GM21529 (cell line): ENCODE results near the gene CYSLTR1.
"Not testable (repeated sequence)": the region's sequence is repeated elsewhere in the genome, so short reads cannot be mapped to it uniquely, and the experiment has no call there.

Experiments
- ATAC-seq: cut with Tn5 transposase; IDR thresholded peaks from one replicate; pipeline ENCODE4 v1.9.1; 2021; ENCODE audit not compliant: unreplicated experiment

The CYSLTR1 gene

GRCh38 chrX:78327370-78328086 lies at the start of gene CYSLTR1:
TSS of gene CYSLTR1 (minus strand) at chrX:78327611. CDS start at chrX:78273746, 53,865 bp downstream.
- peak; percentile 59 for ATAC-seq

GRCh38 chrX:78377186-78377585 lies 49.8 kb upstream of the CYSLTR1 start:
- ATAC-seq = no peak

- no peak for ATAC-seq
These were observed 48.5 kb upstream of the CYSLTR1 start for GRCh38 chrX:78375894-78376293.

- no peak for ATAC-seq
These were observed 39.2 kb upstream of the CYSLTR1 start for GRCh38 chrX:78366576-78366975.

- ATAC-seq = no peak
These were observed 30.1 kb upstream of the CYSLTR1 start for GRCh38 chrX:78357342-78358055.

DNA sequence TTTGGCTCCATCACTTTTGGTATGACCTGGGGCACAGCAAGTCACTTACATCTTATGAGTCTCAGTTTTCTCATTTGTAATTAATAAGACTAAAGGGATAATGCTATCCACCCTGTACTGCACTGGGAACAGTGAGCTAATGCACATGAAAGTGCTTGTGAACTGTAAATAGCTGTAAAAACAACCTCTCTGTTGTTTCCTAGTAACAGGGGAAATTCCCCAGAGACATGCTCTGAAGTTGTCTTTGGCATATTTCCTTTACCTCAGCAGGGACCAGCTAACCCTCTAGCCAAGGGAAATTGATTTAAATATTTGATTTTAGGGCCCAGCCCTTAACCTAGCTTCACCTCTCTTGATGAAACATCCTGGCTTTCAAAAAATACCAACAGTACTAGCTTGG lies 6.1 kb upstream of the CYSLTR1 start:
- ATAC-seq = peak; percentile 68

GRCh38 chrX:78331708-78332107 lies 4.3 kb upstream of the CYSLTR1 start:
- no peak for ATAC-seq

- ATAC-seq = peak; percentile 21
These were observed 3.1 kb upstream of the CYSLTR1 start for GRCh38 chrX:78330540-78330939.

DNA sequence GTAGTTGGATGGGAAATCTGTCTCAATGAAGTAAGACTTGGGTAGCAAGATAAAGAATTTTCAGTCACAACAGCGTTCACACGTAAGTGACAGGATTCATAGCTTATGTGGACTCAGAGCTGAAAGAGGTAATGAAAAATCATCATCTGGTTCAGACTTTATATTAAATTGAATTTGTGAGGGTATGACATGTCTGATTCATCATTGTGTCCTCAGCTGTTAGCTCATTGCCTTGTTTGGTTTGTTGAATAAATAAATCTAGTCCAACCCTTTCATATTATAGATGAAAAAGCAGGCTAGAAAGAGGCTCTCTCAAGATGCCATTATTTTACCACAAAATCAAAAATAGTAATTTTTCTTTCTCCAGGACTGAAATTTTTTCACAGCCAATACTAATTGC lies 2.7 kb upstream of the CYSLTR1 start:
- no peak for ATAC-seq

DNA sequence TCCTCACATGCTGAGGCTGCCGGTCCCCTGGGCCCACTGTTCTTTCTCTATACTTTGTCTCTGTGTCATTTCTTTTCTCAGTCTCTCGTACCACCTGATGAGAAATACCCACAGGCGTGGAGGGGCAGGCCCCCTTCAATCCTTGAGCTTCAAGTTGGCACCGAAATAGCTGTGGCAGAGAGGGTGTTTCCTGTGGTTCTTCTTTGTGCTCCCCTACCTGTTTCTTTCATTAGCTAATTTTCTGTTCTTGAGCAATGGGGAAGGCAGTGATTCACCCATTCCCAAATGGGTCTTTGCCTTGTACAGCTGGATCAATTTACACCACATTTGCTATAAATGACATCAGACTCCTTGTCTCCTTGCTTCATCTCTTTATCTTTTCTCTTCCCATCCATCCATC lies 2.1 kb upstream of the CYSLTR1 start:
- ATAC-seq = no peak

DNA sequence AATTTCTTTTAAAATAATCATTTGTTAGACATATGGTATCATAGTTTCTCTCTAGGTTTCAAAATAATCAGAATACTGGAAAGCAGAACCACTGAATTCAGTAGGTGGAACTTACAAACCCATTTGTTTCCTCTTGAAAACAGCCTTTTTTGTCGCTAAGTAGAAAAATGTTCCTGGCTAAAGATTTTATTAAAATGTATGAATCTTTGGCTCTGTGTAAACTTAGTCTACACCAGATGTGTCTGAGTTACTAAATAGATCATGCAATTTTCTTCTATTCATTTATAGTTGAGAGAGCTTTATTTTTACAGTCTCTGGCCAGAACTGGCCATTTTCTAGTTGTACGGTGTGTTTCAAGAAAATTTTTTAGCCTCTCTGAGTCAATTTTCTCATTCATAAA lies 1.0 kb downstream of the CYSLTR1 start:
- no peak for ATAC-seq

- ATAC-seq = no peak
These were observed 4.5 kb downstream of the CYSLTR1 start for GRCh38 chrX:78322863-78323262.

- ATAC-seq = peak; percentile 93
These were observed 5.6 kb downstream of the CYSLTR1 start for GRCh38 chrX:78321809-78322208.

GRCh38 chrX:78316265-78316664 lies 11.1 kb downstream of the CYSLTR1 start:
- ATAC-seq = no peak

DNA sequence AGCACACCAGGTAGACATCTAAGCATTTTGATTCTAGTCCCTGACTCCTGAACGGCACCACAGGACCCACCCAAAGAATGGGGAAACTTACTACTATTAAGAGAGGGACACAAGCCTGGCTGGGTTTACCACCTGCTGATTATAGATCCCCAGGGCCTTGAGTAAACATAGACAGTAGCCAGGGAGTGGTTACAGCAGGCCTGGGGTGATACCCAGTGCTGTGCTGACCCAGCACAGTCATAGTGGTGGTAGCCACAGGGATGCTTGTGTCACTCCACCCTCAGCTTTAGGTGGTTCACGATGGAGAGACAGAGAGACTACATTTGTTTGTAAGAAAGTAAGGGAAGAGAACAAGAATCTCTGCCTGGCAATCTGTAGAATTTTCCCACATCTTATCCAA lies 11.7 kb downstream of the CYSLTR1 start:
- no peak for ATAC-seq

- peak; percentile 75 for ATAC-seq
These were observed 12.8 kb downstream of the CYSLTR1 start for GRCh38 chrX:78314561-78314960.

DNA sequence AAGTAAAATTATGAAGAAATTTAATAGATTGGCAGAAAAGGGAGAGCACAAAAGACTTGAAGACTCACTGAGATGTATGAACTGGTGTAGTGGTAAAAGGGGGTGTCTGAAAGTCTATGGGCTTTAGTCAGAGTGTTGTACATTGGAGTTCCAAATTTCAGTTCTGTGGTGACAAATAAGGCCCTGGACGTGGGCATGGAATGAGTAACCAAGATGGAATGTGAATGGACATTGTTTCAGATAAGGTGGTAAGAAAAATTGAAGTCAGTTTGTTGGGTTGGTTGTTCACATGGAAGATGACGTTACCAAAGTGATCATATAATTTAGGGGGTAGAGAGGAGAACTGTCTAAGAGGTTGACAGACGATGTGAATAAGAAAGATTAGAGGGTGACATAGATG lies 13.9 kb downstream of the CYSLTR1 start:
- no peak for ATAC-seq

GRCh38 chrX:78307665-78308064 lies 19.7 kb downstream of the CYSLTR1 start:
- ATAC-seq = no peak

GRCh38 chrX:78303086-78303485 lies 24.3 kb downstream of the CYSLTR1 start:
- ATAC-seq = no peak

DNA sequence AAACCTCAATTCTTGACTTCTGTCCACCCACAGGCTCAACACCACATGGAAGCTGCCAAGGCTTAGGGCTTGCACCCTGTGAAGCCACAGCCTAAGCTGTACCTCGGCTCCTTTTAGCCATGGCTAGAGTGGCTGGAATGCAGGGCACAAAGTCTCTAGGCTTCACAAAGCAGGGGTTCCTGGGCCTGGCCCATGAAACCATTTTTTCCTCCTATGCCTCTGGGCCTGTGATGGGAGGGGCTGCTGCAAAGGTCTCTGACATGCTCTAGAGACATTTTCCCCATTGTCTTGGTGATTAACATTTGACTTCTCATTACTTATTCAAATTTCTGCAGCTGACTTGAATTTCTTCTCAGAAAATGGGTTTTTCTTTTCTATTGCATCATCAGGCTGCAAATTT lies 26.5 kb downstream of the CYSLTR1 start:
- ATAC-seq = not testable (repeated sequence)

DNA sequence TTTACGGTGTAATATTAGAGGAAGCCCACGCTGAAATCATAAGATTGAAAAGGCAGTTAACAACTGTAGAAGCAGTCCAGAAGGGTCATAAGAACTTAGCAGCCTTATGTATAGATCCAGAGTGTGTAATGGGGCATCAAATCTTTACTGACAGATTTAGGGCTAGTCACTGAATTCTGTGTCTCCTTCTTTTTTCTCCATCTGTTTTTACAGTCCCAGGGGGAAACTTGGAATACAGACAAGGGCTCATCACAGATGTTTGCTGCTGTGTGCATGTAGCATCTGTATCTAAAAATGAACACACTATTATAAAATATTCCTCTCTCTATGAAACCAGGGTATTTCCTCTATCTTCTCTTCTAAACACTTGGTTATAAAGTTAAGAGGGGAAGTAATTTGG lies 43.9 kb downstream of the CYSLTR1 start:
- ATAC-seq = no peak

DNA sequence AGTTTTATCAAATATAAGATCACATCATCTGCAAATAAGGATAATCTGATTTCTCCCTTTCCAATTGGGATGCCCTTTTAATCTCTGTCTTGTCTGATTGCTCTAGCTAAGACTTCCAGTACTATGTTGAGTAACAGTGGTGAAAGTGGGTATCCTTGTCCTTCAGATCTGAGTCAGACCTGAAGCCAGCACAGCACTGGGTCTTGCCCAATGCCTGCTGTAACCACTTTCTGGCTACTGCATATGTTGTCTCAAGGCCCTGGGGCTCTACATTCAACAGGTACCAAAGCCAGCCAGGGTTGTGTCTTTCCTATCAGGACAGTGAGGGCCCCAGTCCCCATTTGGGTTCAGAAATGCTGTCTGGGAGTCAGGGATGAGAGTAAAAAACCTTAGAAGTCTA lies 90.3 kb downstream of the CYSLTR1 start:
- ATAC-seq = no peak

- ATAC-seq = not testable (repeated sequence)
These were observed 101.4 kb downstream of the CYSLTR1 start for GRCh38 chrX:78226047-78226446.
